ENCODE data around the gene DOK4.

DOK4 gene

GRCh38 chr16:57468346-57468745, 17.9 kb downstream of the DOK4 start:
- H3K4me1 ChIP-seq = peaks cover 42% of the 10 kb centered on the region

GRCh38 chr16:57464523-57464922, 21.8 kb downstream of the DOK4 start:
- TF ChIP-seq CTCF (IDR thresholded peaks at IDR 0.05; ENCODE audit: low read depth, low read length) = no peak
- Histone ChIP-seq H3K36me3 (peaks cover 81% of the 10 kb centered on the region), H3K4me3 (ENCODE audit: low read depth, low read length) (no peak overlapping the region; the same call in 1 of the 2 replicates), H3K4me1 (peaks cover 11% of the 10 kb centered on the region), H3K9me3 (no peaks in the 10 kb centered on the region), H3K27me3 (no peaks in the 10 kb centered on the region)
- DNase-seq = no peak

More at GRCh38 chr16:57468346-57468745, 17.9 kb downstream of the DOK4 start:
- peaks cover 94% of the 10 kb centered on the region for H3K36me3 ChIP-seq
- H3K9me3 ChIP-seq = no peaks in the 10 kb centered on the region
- TF ChIP-seq CTCF (IDR thresholded peaks at IDR 0.05; ENCODE audit: low read depth, low read length) = no peak
- H3K4me3 ChIP-seq (ENCODE audit: low read depth, low read length) = no peak overlapping the region
- DNase-seq = no peak
- no peaks in the 10 kb centered on the region for H3K27me3 ChIP-seq

DNA sequence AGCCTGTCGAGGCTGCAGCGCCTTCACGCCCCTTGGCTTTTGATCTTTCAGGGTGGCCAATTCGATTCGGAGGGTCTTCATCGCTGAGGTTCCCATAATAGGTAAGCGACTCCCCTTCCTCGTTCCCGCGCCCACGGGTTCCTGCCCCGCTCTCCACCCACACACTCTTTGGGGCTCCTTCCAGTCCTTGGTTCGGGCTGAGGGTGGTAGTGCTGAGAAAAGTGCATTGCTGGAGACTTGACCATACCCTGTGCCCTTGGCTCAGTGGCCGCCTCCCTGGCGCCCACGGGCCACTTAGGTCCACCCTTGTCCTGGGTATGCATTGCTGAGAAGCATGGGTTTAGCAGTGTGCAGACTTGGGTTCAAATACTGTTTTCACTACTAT, 23.3 kb downstream of the DOK4 start:
- Histone ChIP-seq H3K4me1 (peaks cover 11% of the 10 kb centered on the region), H3K9me3 (no peaks in the 10 kb centered on the region), H3K36me3 (peaks cover 83% of the 10 kb centered on the region), H3K27me3 (no peaks in the 10 kb centered on the region), H3K4me3 (ENCODE audit: low read depth, low read length) (peak overlapping the region; percentile 95)
- no peak for TF ChIP-seq CTCF (IDR thresholded peaks at IDR 0.05; ENCODE audit: low read depth, low read length)
- no peak for DNase-seq

- Histone ChIP-seq H3K27me3 (no peaks in the 10 kb centered on the region), H3K9me3 (no peaks in the 10 kb centered on the region), H3K4me3 (ENCODE audit: low read depth, low read length) (peak within 1 kb of the TSS; percentile 95), H3K36me3 (peaks cover 83% of the 10 kb centered on the region), H3K4me1 (peaks cover 11% of the 10 kb centered on the region)
- DNase-seq = peak; percentile 93
- peak; percentile 82 for TF ChIP-seq CTCF (IDR thresholded peaks at IDR 0.05; ENCODE audit: low read depth, low read length)
Measured at GRCh38 chr16:57462209-57462977, 23.9 kb downstream of the DOK4 start, which contains the start of gene POLR2C. POLR2C (plus strand) TSS chr16:57462679; CDS start chr16:57462725, 46 bp downstream.

- no peaks in the 10 kb centered on the region for H3K9me3 ChIP-seq
- H3K4me1 ChIP-seq = no peaks in the 10 kb centered on the region
- DNase-seq = no peak
- TF ChIP-seq CTCF (IDR thresholded peaks at IDR 0.05; ENCODE audit: low read depth, low read length) = no peak
- peaks cover 57% of the 10 kb centered on the region for H3K36me3 ChIP-seq
- H3K27me3 ChIP-seq = no peaks in the 10 kb centered on the region
- H3K4me3 ChIP-seq (ENCODE audit: low read depth, low read length) = no peak overlapping the region
Measured at GRCh38 chr16:57452021-57452420, 34.3 kb downstream of the DOK4 start.

Data from BE2C (cell line).